NCI-H1092 treated with DMSO at 0.1 percent for 48 hours (cell line): ENCODE measurements around the gene CALU.

Experiments used
- DNase-seq: peaks from one replicate; lab custom pipeline; 2025; lab: John Stamatoyannopoulos, UW

CALU gene

GRCh38 chr7:128747327-128748079 lies 8.3 kb downstream of the CALU start:
- no peak for DNase-seq

GRCh38 chr7:128752251-128752650 lies 13.1 kb downstream of the CALU start:
- no peak for DNase-seq

GRCh38 chr7:128755075-128755818 lies 16.1 kb downstream of the CALU start:
- peak; percentile 72 for DNase-seq

- peak; percentile 80 for DNase-seq
These were observed 16.8 kb downstream of the CALU start for GRCh38 chr7:128755819-128756476.

GRCh38 chr7:128757203-128757602 lies 18.0 kb downstream of the CALU start:
- no peak for DNase-seq

- DNase-seq: no peak
These were observed 19.4 kb downstream of the CALU start for GRCh38 chr7:128758553-128758952.

GRCh38 chr7:128759242-128759641 lies 20.1 kb downstream of the CALU start:
- no peak for DNase-seq

GRCh38 chr7:128763541-128763940 lies 24.4 kb downstream of the CALU start:
- DNase-seq: no peak

- no peak for DNase-seq
These were observed 28.4 kb downstream of the CALU start for GRCh38 chr7:128767475-128768110.

- DNase-seq: no peak
These were observed 31.1 kb downstream of the CALU start for GRCh38 chr7:128770233-128770632.

- DNase-seq: no peak
These were observed 34.4 kb downstream of the CALU start for GRCh38 chr7:128773604-128774003.

GRCh38 chr7:128774029-128774689 lies 35.0 kb downstream of the CALU start:
- no peak for DNase-seq

- DNase-seq: no peak
These were observed 35.8 kb downstream of the CALU start for GRCh38 chr7:128774921-128775320.

- no peak for DNase-seq
These were observed 36.8 kb downstream of the CALU start, which contains the start of gene OPN1SW for GRCh38 chr7:128775744-128776474. TSS of gene OPN1SW (minus strand) at chr7:128775794. CDS start at chr7:128775781, 13 bp downstream.

GRCh38 chr7:128777156-128778123 lies 38.3 kb downstream of the CALU start:
- DNase-seq: no peak

- no peak for DNase-seq
These were observed 39.8 kb downstream of the CALU start for GRCh38 chr7:128778946-128779345.

- no peak for DNase-seq
These were observed 42.0 kb downstream of the CALU start for GRCh38 chr7:128781126-128781525.

GRCh38 chr7:128781851-128782250 lies 42.7 kb downstream of the CALU start:
- DNase-seq: no peak

GRCh38 chr7:128783143-128783861 lies 44.1 kb downstream of the CALU start:
- no peak for DNase-seq
